GM19324 (cell line): ENCODE results near the gene TNFAIP8.
A peak's percentile ranks its signal among the peaks of the same experiment; 100 is the strongest.

Experiments used
- ATAC-seq: cut with Tn5 transposase; IDR thresholded peaks from one replicate; pipeline ENCODE4 v1.9.1; 2021; ENCODE audit warnings: mild to moderate bottlenecking, moderate library complexity; ENCODE audit not compliant: unreplicated experiment, low FRiP score

Gene TNFAIP8

GRCh38 chr5:119355685-119356611, at the start of gene TNFAIP8:
TNFAIP8 (plus strand) TSS chr5:119356019; CDS start chr5:119356091, 72 bp downstream.
- peak; percentile 56 for ATAC-seq

DNA sequence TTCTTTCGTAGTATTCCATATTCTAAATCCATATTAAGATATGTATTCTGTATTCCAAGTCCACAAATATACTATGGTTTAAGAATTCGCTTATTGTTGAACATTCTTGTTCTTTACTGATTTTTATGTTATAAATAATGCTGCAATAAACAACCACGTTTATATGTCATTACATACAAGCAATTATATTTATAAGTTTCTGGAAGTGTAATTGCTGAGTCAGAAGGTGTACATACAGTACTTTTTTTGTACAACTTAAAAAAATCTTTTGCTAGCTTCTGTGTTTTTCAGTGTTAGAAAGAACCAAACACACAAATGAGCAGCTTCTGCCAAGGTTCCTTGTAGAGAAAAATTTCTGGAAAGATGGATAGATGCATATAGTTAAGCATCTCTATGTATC, 48.6 kb upstream of the TNFAIP8 start:
- no peak for ATAC-seq

GRCh38 chr5:119309326-119309725, 46.5 kb upstream of the TNFAIP8 start:
- no peak for ATAC-seq

DNA sequence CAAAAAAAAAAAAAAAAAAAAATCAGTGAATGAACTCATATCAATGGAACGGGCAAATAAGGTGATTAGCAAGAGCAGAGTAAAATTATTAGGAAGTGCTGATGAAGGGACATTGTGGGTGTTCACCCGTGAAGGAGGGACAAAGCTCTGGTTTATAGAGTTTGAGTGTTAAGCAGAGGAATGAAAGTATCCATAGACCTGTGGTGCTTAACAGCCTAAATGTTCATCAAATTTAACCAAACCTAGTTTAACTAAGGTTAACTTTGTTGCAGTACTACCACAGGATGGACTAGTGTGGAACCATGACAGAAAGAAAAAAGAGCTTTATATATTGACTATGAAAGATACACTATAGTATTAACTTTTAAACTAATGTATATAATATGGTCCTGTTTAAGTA, 44.1 kb upstream of the TNFAIP8 start:
- no peak for ATAC-seq

DNA sequence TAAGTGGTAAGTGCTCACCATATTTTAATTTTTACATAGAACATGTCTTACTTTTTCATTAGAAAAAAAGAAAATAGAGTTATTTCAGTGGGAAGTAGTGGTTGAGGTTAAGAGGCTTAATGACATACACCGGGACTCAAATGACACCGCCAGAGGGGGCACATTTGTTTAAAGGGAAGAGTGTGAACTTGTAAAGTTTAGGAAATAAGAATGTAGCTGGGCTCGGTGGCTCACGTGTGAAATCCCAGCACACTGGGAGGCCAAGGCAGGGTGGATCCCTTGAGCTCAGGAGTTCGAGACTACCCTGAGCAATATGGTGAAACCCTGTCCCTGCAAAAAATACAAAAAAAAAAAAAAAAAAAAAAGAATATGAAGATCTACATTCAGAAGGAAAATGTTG, 43.4 kb upstream of the TNFAIP8 start:
- no peak for ATAC-seq

DNA sequence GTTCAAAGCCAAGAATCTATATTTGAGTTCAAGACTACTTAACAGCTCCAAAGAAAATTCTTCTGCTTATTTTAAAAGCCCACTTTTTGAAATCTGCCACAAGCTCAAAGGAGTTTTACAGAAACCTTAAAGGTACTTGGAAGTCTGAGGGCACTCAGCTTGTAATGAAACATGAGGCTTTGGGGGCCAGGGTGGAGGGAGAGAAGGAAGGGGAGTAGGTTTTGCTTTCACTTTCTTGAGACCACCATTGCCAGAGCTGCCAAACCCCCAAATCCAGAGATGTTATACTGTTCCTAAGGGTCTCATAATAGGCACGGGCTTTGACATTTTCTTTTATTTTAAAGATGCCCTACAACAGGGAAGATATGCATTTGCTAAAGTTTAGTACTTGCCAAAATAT, 42.6 kb upstream of the TNFAIP8 start:
- no peak for ATAC-seq

- no peak for ATAC-seq
These were observed 41.9 kb upstream of the TNFAIP8 start for GRCh38 chr5:119313658-119314605.

DNA sequence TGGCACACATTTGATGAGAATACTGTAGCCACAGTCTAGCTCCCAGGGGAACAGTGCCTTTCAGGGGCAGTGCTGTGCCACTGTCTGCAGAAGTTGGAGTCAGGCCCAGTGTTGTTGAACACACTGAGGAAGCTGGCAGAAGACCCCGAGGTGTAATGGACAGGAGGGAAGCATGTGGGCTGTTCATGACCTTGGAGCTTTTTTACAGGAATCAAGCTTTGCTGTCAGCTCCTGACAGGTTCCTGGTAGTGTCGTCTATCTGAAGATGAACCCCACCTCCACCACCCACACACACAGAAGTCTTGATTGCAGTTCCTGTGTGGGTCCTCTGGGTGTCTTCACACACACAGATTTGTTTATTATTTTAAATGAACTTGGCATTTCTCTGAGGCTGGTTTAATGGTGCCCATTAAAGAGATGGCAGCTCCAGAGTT, 40.3 kb upstream of the TNFAIP8 start:
- ATAC-seq = peak; percentile 75

DNA sequence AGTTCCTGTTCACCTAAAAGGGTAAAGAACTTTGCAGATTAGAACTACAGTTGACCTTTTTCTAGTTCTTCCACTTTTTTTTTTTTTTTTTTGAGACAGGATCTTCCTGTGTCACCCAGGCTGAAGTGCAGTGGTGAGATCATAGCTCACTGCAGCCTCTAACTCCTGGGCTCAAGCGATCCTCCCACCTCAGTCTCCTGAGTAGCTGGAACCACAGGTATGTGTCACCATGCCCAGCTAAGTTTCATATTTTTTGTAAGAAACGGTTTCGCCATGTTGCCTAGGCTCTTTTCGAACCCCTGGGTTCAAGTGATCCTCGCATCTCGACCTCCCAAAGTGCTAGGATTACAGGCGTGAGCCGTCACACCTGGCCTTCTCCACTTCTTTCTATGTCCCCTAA, 39.7 kb upstream of the TNFAIP8 start:
- ATAC-seq = no peak

- no peak for ATAC-seq
These were observed 38.9 kb upstream of the TNFAIP8 start for GRCh38 chr5:119316906-119317305.

DNA sequence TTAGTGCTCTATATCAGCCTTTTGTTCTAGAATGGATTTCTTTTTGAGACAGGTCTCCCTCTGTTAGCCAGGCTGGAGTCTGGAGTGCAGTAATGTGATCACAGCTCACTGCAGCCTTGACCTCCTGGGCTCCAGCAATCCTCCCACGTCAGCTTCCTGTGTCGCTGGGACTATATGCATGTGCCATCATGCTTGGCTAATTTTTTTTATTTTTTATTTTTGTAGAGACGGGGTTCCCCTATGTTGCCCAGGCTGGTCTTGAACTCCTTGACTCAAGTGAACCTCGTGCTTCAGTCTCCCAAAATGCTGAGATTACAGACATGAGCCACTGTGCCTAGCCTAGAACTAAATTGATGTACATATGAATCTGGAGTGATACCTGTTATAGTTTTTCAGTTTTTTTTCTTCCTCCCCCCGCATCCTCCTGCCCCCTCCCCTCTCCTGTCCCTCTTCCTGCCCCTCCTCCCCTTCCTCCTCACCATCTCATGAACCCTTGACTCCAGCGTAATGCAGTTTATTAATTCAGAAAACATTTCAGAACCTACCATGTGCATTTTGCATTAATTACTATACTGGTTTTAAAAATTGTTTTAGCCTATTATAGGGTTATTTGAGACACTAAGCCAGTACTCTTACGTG, 37.4 kb upstream of the TNFAIP8 start:
- ATAC-seq = no peak

- no peak for ATAC-seq
These were observed 36.4 kb upstream of the TNFAIP8 start for GRCh38 chr5:119319401-119319800.

GRCh38 chr5:119319890-119320289, 35.9 kb upstream of the TNFAIP8 start:
- no peak for ATAC-seq

DNA sequence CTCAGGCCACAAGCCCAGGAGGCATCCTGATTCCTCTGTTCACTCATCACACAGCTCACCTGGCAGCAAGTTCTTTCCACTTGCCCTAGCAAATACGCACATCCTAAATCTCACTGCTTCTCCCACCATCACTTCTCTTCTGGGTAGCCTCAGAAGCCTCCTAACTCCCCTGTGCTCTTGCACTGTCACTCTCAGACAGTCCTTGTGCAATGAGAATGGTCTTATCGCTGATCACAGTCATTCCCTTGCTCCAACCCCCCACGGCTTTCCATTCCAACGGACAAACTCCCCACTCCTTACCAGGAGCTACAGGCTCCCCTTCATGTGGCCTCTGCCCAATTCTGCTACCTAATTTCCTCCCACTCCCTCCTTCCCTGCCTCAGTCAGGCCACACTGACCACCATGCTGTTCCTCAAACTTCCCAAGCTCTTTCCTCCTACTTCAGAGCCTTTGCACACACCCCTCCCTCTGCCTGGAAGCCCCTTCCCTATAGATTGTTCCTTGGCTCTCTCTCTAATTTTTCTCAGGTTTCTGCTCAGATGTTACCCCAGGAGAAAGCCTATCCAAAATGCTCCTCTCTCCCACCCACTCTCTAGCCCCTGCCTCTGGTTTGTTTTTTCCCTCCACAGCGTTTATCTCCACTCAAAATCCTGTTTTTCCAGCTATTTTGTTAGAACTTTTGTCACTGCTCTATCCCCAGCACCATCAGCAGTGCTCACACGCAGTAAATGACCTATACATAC, 34.1 kb upstream of the TNFAIP8 start:
- no peak for ATAC-seq

- no peak for ATAC-seq
These were observed 33.4 kb upstream of the TNFAIP8 start for GRCh38 chr5:119322312-119322947.

DNA sequence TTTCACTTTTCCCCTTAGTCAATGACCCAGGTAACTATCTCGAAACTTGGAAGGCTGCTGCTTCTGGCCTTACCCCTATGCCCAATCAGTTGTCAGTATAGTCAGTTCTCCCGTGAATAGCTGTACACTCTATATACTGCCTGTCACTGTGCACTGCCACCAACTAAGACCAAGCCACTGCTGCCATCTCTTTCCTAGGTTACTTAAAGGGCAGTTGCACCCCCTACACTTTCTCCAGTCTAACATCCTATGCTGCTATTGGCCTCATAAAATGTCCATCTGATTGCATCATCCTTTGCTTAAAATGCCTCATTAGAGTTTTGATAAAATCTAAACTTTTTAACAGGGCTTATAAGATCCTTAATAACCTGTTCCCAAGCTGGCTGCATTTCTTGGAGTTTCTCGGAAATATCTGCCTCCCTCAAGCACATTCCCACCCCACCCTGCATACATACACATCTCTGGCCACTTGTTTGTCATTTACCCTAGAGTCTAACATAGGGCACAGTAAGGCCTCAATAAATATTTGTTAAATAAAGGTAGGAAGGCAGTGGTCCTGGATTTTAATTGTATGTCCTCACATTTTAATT, 32.8 kb upstream of the TNFAIP8 start:
- ATAC-seq = no peak

GRCh38 chr5:119323601-119324000, 32.2 kb upstream of the TNFAIP8 start:
- ATAC-seq = no peak

- ATAC-seq = no peak
These were observed 31.0 kb upstream of the TNFAIP8 start for GRCh38 chr5:119324842-119325241.

DNA sequence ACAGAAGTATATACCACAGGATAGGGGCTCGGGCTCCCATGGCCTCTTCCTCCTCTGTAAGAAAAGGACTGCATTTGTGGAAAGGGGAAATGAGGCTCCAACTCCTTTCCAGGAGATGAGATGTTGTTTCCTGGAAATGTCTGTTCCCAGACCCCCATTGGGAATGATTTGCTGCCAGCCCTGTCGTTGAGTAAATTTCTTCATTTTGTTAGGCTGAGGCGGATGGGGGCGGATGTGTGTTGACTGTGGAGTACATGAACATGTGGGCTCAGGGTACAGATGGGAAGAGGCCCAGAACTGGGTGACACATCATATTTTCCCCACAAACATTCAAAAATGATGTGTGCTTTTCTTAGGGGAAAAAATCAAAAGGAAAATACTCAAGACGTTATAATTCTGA, 28.8 kb upstream of the TNFAIP8 start:
- no peak for ATAC-seq
